GM19193 (cell line): ENCODE data around the gene SLC35A5.

Experiments used
- POLR2A ChIP-seq: IDR thresholded peaks from 4 replicates; pipeline ENCODE4 v1.6.1; 2011; ENCODE audit not compliant: insufficient read depth, insufficient read length; ENCODE audit errors: extremely low read depth

The SLC35A5 gene

DNA sequence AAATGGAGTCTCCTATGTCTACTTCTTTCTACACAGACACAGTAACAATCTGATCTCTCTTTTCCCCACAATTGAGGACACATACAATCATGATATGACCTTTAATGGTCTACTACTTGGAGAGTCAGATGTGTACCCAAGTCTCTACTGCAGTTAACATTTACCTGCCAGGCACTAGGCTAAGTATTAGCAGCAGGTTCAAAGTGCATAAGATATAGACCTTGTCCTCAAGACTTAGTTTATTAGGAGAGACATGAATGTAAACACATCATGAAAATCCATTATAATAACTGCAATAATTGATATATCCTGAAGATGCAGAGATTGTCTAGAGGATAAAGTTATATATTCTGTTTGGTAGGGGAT is 3.1 kb downstream of the SLC35A5 start:
- no peak for TF ChIP-seq POLR2A

DNA sequence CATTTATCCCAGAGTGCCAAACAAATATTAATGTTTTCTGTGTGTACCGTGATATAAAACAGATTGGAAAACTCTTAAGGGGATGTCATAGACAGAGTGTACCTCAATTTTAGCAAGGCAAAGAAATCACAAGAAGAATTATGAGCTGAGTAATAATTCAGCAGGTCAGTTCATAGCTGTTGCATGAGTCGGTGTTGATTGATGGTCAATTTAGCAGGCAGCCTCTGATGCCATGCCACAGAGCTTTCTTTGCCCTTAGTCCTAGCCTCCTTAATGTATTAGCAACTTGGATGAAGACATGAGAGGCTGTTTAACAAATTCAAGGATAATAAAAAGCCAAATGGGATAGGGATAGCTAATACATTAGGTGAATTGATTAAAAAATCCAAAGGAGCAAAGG is 6.8 kb downstream of the SLC35A5 start:
- no peak for TF ChIP-seq POLR2A

DNA sequence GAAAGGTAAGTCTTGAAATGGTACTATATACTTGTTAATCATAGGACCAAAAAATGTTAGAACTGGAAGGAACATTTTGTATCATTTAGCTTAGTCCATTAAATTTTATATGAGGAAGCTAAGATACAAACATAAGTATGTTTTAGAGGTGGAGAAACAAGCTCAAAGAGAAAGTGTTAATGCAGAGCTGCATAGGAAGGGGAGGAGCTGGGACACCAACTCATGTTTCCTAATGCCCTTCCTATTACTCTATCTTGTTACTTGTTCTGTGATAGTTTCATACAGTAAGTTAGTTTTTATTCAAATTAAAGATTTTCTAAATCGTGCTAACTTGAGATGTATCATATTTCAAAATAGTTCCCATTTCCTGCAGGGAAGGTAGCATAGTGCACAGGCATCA is 7.4 kb downstream of the SLC35A5 start:
- TF ChIP-seq POLR2A = no peak

DNA sequence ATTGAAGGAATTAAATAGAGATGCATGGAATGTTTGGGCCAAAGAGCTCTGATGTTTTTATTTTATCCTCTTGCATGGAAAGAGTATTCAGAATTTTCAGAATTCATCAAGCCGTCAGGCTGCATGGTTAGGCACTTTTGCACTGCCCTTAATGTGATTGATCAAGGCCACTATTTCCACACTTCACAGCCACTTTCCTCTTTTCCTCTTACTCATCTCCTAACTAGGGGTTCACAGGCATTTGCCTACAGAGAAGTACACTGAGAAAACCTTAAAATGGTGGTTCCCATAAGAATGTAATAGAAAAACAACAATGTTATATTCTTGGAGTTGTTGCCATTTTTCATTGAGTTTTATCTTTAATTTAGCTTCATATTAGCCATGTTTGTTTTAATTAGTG is 10.9 kb downstream of the SLC35A5 start:
- TF ChIP-seq POLR2A = no peak

GRCh38 chr3:112579232-112579631 is 17.4 kb downstream of the SLC35A5 start:
- TF ChIP-seq POLR2A = no peak

GRCh38 chr3:112579697-112580096 is 17.9 kb downstream of the SLC35A5 start:
- no peak for TF ChIP-seq POLR2A

DNA sequence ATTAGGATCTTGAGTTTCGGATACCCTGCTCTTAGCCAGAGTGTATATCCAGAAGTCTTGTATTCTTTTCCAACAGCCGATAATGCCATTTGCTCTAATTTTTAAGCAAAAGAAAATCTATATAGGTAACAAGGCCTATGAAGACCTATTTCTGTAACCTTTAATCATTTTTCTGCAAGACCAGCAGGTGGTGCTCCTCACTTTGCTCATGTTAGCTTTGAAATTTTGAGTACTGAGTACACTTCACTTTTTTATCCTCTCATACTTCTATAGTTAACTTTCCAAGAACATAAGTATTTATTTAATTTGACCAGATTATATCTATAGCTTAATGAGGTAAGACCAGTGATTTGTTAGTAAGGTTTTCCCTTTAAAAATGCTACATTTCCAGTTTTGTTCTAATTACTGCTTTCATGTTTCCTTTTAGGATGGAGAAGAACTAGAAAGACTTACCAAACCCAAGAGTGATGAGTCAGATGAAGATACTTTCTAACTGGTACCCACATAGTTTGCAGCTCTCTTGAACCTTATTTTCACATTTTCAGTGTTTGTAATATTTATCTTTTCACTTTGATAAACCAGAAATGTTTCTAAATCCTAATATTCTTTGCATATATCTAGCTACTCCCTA is 20.5 kb downstream of the SLC35A5 start:
- no peak for TF ChIP-seq POLR2A

DNA sequence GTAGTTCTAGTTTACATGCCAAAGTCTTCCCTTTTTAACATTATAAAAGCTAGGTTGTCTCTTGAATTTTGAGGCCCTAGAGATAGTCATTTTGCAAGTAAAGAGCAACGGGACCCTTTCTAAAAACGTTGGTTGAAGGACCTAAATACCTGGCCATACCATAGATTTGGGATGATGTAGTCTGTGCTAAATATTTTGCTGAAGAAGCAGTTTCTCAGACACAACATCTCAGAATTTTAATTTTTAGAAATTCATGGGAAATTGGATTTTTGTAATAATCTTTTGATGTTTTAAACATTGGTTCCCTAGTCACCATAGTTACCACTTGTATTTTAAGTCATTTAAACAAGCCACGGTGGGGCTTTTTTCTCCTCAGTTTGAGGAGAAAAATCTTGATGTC is 21.3 kb downstream of the SLC35A5 start:
- no peak for TF ChIP-seq POLR2A

GRCh38 chr3:112585782-112586181 is 23.9 kb downstream of the SLC35A5 start:
- no peak for TF ChIP-seq POLR2A

- TF ChIP-seq POLR2A = no peak
Measured at GRCh38 chr3:112587336-112587735, 25.5 kb downstream of the SLC35A5 start.

DNA sequence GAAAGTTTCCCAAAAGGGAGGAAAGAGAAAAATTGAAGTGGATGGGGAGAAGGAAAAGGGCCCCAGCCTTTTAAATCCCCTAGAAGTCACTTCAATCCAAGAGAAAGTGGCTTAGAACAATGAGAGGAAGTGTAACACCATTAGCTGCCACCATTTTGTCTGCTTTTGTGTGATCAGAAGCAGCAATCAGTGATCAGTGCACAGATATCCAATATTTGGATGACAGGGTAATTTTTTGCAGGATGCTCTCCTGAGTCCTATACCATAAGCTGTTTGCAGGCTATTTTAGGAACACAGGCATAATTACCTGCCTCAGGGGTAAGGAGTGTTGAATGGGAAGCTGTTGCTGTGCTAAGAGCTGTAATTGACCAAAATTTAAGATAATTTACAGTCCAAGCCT is 31.4 kb downstream of the SLC35A5 start:
- no peak for TF ChIP-seq POLR2A

DNA sequence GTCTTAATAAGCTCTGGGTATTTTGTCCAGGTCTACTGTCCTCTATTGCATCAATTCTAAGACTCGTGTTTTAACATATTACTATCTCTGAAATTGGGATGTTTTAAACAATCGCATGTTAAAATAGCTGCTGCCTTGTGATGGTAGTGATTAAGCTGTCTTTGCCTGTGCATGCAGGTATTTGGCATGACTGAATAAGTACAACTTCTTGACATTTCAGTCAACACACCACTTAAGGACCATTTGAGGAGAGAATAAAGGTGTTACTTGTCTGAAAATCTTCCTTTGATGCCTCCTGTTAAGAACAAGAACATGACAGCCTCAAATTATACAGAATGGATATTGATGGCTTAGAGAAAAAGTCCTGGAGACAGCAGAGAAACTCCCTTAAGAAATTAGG is 33.0 kb downstream of the SLC35A5 start:
- no peak for TF ChIP-seq POLR2A

DNA sequence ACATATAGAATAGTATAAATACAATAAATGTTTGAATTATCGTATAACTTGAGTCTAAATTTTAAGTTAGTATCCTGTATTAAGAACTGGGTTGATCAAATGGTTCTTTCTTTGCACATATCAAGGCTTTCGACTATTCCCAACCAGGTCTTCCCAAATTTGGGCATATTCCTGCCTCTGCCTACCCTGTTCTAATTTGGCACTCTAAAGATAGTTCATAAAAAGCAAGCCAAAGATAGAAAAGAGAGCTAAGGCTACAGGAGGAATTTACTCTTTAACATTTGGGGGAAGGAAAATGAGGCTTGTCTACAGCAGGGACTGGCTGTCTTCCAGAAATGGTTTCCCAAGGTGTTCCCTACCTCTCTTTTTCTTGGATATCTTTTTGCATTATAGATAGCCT is 36.1 kb downstream of the SLC35A5 start:
- no peak for TF ChIP-seq POLR2A

GRCh38 chr3:112598731-112599130 is 36.9 kb downstream of the SLC35A5 start:
- no peak for TF ChIP-seq POLR2A

DNA sequence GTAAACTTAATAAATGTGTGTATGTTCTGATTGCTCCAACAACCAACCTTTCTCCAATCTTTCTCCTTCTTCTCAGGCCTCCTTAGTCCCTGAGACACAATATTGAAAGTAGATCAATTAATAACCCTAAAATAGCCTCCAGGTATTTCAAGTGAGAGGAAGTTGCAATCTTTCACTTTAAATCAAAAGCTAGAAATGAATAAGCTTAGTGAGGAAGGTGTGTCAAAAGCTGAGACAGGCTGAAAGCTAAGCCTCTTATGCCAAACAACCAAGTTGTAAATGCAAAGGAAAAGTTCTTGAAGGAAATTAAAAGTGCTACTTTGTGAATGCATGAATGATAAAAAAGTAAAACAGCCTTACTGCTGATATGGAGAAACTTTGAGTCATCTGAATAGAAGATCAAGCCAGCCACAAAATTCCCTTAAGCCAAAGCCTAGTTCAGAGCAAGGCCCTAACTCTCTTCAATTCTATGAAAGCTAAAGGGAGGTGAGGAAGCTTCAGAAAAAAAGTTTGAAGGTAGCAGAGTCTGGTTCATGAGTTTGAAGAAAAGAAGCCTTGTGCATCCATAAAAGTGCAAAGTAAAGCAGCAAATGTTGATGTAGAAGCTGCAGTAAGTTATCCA is 40.5 kb downstream of the SLC35A5 start:
- no peak for TF ChIP-seq POLR2A

- TF ChIP-seq POLR2A = no peak
Measured at GRCh38 chr3:112604536-112604935, 42.7 kb downstream of the SLC35A5 start.

DNA sequence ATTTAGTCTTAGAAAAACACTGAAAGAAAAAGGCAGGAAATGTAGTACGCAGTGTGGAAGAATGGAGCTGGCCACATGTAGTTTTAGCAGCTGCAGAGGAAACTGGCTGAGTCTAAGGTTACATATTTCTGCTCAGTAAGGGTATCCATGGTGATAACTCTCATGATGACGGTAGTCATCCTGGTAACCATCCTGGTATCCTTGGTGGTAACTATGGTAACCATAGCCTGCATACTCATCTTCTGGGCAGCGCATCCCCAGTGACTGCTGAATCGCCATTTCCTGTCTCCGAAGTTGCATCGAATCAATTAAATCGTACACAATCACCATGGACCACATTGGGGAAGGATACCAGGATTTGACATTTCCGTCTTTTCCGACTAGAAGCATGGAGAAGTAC is 43.4 kb downstream of the SLC35A5 start:
- no peak for TF ChIP-seq POLR2A
